Muscle of back (tissue), 11 donors: ENCODE results near the gene SS18. TPM values are rescaled to one million over a fixed set of nuclear protein-coding genes. Genes with fewer than 3 reads are reported as not detected.
A peak's percentile ranks its signal among the peaks of the same experiment; 100 is the strongest.

Experiments used
- DNase-seq, 3 donors: peaks; one replicate each; pipeline versions ENCODE4 v3.0.0 to v3.0.0-alpha.2; 2013
- polyA plus RNA-seq, 10 donors: library from polyadenylated mRNA; unstranded; fragments of 120-200 nt; gene quantifications; one replicate each; pipeline ENCODE4 v1.2.1, GENCODE V29; 2013; ENCODE audit not compliant: insufficient read length in 10 of 10

Gene SS18
- polyA plus RNA-seq, 10 donors: 32.1 to 56.7 (median 43.5) TPM

DNA sequence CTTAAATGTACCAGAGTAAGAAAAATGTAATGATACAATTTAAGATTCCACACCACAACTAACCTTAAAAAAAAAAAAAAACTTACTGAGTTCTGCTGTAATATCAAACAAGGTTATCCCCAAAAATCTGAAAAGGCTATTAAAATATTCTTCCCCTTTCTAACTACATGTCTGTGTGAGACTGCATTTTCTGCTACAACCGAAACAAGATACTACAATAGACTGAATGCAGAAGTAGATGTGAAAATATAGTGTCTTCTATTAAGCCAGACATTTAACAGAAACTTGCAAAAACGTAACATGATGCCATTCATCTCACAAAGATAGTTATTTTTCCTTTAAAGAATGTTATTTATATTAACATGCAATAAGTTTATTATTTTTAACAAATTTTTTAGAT lies 16.2 kb downstream of the SS18 start:
- DNase-seq: no peak

DNA sequence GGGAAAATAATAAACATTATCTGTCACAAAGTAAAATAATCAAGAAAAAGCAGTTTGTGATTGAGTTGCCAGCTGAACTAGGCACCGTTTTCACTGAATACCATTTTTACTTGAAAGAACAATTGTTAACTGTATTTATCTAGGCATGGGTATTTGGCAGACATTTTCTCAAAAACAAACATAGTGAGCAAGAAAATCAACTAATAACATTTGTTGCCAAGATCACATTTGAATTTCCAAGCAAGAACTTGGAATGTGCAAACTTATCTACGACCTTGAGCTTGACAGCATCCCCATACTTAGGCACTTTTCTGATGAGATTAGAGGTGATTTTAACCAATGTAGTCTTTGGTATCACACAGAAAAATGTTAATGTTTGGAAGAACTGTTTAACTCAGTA lies 16.7 kb downstream of the SS18 start:
- no peak for DNase-seq

GRCh38 chr18:26071725-26072124 lies 18.7 kb downstream of the SS18 start:
- no peak for DNase-seq

DNA sequence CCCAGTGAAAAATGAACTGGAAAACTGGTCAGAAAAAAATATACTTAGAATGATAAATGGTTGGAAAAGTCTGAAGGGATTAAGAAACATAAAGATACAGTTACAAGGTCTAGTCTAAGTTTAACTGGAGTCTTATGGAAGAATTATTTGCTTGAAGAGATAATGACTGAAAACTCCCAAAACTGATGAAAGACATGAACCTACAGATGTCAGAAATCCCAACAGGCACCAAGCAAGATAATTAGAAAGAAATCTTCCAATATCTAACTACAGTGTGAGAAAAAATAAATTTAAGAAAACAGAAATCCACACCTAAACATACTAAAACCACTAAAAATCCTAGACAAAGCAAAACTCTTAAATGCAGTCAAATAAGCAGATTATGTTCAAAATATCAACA lies 19.4 kb downstream of the SS18 start:
- DNase-seq: no peak

GRCh38 chr18:26059357-26059756 lies 31.1 kb downstream of the SS18 start:
- DNase-seq: no peak

DNA sequence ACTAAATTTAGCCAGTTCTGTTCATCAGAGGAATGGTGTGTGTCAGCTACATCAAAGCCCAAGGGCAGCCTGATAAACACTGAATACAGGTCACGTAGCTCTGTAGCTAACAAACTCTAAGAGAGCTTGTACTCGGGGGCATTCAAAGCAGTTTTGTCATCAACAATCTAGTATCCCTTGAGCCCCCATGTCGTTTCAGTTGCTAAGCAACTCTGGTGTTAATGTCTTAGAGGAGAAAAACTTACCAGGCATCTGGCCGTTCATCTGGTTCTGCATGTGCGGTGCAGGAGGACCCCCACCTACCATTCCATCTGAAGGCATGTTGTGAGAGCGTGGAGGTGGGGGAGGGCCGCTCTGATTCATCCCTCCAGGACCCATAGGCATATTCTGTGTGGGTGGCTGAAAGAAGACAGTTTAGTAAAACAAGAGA lies 33.1 kb downstream of the SS18 start:
- DNase-seq: peak in 1 of 3 donors; percentile 10

- peak in 1 of 3 donors; percentile 2 for DNase-seq
These were observed 34.1 kb downstream of the SS18 start for GRCh38 chr18:26056291-26056690.

DNA sequence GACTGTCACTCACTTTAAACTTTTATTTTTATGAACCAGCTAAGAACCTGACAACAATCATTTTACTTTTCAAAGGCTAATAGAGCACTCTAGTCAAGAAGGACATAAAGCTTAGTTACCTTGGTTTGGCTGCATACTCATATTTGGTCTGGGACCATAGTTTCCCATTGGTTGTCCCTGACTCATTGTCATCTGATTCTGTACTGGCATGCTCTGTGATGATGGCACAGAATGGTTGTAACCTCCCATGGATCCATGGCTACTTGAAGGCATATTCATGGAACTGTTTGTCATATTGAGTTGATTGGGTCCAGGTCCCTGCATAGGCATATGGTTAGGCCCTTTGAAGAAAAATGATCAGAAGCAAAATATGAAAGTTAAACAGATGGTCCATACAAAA lies 37.9 kb downstream of the SS18 start:
- DNase-seq: no peak

DNA sequence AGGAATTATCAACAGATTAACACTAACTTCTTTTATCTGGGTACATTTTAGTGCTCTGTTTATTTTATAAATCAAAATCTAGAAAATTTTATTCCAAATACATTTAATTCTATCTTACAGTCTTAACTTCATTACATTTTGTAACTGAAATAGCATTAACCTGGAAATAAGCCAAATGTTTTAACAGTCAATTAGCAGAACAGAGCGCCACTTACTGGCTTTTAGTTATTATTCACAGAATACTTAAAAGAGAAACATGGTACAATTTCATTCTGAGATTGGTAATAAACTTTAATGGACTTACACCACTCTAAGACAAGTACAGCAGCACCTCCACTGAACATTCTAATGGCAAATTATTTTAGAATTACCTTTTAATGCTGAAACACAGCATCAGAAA lies 38.6 kb downstream of the SS18 start:
- no peak for DNase-seq

DNA sequence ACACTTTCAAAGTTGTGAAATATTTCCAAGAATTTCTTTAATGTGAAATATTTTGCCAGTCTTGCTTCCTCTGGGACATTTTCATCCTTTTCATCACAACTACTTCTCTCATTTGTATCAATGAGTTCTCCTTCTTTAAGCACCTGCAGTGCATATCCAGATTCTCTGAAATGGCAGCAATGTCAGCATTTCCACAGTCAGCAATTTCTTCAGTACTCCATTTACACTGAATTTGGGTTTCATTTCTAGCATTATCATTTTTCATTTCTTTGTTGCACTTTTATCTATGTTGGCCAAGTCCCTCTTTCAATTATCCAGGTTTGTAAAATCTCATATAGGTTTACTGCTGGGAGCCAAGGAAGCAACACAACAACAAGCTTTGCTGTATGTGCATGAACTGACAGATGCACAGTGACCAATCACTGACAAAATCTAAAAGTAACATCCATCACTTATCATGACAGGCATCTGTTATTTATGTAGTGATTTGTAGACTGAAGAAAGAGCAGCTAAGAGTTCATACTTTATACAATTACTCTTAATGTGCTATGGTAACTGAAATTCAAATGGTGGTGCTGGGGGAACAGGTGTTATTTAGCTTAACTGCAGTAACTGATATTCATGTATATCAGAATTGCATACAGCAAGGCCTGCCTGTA lies 43.9 kb downstream of the SS18 start:
- no peak for DNase-seq

DNA sequence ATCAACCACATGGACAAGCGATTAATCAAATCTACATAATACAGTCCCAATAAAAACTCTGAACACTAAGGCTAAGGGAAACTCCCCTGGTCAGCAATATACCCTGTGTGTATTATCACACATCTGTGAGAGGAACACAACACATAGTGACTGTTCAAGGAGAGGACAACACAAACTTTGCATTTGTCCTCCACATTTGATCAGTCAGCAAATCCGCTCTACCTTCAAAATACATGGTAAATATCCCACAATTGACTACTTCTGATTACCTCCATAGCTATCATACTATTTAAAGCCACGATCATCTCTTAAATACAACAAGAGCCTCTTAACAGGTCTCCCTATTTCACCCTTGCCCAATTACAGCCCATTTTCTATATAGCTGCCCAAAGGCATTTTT lies 45.6 kb downstream of the SS18 start:
- DNase-seq: no peak

- no peak for DNase-seq
These were observed 50.3 kb downstream of the SS18 start for GRCh38 chr18:26040051-26040656.

DNA sequence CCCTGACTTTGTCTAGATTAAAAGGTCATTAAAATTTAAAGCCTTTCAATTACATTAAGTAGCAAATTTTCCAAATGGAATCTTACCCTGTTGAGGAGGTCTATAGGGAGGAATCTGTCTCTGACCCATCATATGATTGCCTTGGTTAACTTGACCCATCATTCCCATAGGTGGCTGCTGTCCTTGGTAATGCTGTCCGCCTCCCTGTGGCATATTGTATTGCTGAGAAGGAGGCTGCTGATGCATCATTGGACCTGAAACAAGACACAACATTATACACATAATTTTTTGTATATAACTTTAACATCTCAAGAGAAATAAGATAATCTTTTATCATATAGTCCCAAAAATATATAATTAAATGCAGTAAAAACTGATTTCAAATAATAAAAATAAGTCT lies 51.2 kb downstream of the SS18 start:
- DNase-seq: no peak

DNA sequence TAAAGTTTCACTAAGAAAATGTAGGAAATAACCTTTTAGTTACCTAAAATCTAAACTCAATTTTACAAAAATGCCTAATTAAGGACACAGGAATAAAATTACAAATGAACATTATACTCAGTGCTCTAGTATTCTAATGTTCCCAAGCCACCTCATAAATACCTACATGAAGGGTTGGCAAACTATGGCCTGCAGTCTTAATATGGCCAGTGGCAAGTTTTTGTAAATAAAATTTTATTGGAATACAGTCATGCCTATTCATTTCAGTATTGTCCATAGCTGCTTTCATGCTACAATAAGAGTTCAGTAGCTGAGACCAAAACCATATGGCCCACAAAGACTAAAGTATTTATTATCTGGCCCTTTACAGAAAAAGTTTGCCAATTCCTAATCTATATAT lies 53.8 kb downstream of the SS18 start:
- DNase-seq: no peak

- DNase-seq: no peak
These were observed 55.4 kb downstream of the SS18 start for GRCh38 chr18:26034850-26035497.

- no peak for DNase-seq
These were observed 67.8 kb downstream of the SS18 start for GRCh38 chr18:26022585-26022984.

- DNase-seq: no peak
These were observed 69.2 kb downstream of the SS18 start for GRCh38 chr18:26021061-26021754.

DNA sequence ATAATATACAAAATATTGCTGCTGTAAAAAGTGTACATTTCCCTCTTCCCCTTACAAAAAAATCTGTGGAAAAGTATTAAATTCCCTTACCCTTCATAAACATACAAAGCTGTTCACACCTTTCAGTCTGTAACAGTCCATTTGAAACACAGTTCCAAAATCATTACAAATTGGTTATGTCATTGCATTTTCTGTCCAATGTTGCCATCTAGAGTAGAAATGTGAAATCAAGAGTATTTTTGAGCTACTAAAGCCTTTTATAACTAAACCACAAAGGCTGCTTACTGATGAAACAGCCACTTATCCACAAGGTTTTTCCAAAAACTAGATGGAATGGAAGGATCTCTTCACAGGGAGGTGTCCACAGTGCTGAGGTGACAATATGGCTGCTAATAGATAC lies 72.5 kb downstream of the SS18 start:
- DNase-seq: peak; percentile 5 to 23 (median 6)

GRCh38 chr18:26014462-26014861 lies 76.0 kb downstream of the SS18 start:
- no peak for DNase-seq

- DNase-seq: no peak
These were observed 81.8 kb downstream of the SS18 start for GRCh38 chr18:26008619-26009018.

DNA sequence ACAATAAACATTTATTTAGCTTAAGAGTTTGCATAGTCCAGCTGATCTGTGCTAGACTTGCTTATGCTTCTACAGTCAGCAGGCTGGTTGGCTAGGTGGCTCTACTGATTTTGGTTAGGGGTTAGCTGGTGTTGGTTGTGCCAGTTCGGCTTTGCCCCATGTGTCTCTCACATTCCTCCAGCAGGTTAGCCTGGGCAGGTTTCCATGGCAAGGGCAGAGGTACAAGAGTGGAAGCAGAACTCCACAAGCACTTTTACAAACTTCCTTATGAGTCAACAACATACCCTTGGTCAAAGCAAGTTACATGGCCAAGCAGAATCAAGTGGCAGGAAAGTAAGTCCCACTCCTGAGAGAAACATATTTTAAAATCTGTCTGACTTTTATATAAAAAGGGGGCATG lies 82.3 kb downstream of the SS18 start:
- DNase-seq: no peak

DNA sequence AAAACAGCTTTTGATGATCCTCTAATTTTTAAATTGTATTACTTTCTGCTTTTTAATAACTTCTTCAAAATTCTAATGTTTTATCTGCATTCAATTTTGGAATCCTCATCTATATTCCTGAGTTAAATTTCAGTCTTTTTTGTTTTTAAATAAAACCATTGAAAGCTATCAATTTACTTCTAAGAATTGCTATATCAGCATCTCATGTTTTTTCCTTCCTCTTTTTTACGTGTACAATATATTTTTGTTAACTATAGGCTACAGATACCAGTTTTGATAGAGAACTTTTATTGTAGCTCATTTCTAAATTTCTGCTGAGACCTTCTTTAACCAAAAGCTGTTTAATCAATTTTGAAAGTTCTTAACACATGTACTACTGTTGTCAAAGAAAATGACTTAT lies 84.5 kb downstream of the SS18 start:
- no peak for DNase-seq

DNA sequence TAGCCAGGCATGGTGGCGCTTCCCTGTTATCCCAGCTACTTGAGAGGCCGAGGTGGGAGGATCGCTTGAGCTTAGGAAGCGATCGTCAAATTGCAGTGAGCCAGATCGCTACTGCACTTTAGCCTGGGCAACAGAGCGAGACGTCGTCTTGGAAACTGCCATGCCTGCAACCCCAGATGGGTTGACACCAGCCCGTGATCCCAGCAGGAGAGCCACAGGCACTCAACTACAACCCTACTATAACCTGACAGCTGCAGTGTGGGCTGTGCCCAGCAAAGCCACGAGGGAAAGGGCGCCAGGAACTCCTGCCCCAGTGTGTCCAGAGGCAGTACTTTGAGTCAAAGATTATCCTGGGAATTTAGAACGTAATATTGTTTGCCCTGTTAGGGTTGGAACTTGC lies 85.6 kb downstream of the SS18 start:
- DNase-seq: no peak
